Measurements from ENCODE around the gene RBMS3. TPM values are rescaled to one million over a fixed set of nuclear protein-coding genes. Genes with fewer than 3 reads are reported as not detected.

RBMS3 gene
- total and polyA plus RNA-seq, 4 donors: 4.8 to 117 (median 29.4) TPM

DNA sequence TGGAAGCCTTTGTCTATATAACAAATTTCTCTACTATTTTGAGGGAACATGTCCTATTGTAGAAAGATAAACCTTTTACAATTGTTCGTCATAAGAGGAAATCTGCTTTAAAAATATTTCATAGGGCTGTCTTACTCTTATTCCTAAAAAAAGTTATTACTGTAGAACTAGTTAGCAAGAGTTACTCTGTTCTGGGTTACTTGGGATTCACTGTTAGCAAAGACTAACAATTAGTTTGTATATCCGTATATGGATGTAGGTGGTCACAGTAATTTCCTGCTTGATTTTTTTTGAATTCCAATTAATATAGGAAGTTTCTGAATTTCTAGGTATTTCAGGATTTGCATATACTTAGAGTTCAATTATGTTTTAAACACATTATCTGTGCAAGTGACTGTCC is 413.5 kb downstream of the RBMS3 start:
- TF ChIP-seq, protein P1, sequence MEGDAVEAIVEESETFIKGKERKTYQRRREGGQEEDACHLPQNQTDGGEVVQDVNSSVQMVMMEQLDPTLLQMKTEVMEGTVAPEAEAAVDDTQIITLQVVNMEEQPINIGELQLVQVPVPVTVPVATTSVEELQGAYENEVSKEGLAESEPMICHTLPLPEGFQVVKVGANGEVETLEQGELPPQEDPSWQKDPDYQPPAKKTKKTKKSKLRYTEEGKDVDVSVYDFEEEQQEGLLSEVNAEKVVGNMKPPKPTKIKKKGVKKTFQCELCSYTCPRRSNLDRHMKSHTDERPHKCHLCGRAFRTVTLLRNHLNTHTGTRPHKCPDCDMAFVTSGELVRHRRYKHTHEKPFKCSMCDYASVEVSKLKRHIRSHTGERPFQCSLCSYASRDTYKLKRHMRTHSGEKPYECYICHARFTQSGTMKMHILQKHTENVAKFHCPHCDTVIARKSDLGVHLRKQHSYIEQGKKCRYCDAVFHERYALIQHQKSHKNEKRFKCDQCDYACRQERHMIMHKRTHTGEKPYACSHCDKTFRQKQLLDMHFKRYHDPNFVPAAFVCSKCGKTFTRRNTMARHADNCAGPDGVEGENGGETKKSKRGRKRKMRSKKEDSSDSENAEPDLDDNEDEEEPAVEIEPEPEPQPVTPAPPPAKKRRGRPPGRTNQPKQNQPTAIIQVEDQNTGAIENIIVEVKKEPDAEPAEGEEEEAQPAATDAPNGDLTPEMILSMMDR (IDR thresholded peaks at IDR 0.05; ENCODE audit: control extremely low read depth, extremely low read depth): no peak
- Histone ChIP-seq H3K27me3 (ENCODE audit: control insufficient read depth in 3 of 3, insufficient read depth in 3 of 3, low read length in 2 of 3) (no peaks in the 10 kb centered on the region), H3K9me3 (ENCODE audit: control insufficient read depth in 4 of 4, insufficient read depth in 3 of 4, low read length in 3 of 4) (no peaks in the 10 kb centered on the region), H3K36me3 (ENCODE audit: control insufficient read depth in 4 of 4, insufficient read depth in 4 of 4, low read length in 4 of 4) (peaks cover 0 to 3% (median 0%) of the 10 kb centered on the region in 4 donors), H3K4me3 (no peak overlapping the region), H3K9ac (ENCODE audit: insufficient read depth in 1 of 2, low read length in 2 of 2) (no peak overlapping the region), H3K4me1 (ENCODE audit: control insufficient read depth in 5 of 5, insufficient read depth in 5 of 5, low read length in 5 of 5) (peaks cover 1 to 37% (median 16%) of the 10 kb centered on the region in 5 donors), H3K27ac (ENCODE audit: low read depth in 1 of 2, low read length in 1 of 2) (no peak overlapping the region)
- DNase-seq (no peak), ATAC-seq (ENCODE audit: insufficient read depth, low FRiP score) (no peak)
- WGBS, 2 donors: 61 to 80% methylated on average over 2 of the region's 2 CpGs

DNA sequence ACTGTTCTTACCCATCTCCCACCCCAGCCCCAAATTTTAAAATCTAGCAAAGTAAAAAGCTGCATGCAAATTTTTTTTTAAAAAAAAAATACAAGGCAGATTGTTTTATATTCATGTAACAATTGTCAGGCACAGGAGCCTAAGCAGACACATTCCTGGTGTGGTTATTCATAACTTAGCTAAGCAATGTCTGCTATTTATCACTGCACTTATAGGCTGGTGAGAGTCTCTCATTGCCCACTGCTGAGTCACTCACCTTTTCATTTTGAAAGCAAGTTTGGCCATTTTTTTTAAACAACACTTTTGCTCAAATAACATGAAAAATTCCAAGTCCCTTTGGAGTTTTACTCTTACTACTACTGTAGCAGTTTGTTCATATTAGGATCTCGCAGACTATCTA is 413.9 kb downstream of the RBMS3 start:
- ATAC-seq (ENCODE audit: insufficient read depth, low FRiP score): peak; percentile 80
- Histone ChIP-seq H3K27ac (ENCODE audit: low read depth in 1 of 2, low read length in 1 of 2) (peak overlapping the region in 1 of 2 donors; percentile 53), H3K9me3 (ENCODE audit: control insufficient read depth in 4 of 4, insufficient read depth in 3 of 4, low read length in 3 of 4) (no peaks in the 10 kb centered on the region), H3K36me3 (ENCODE audit: control insufficient read depth in 4 of 4, insufficient read depth in 4 of 4, low read length in 4 of 4) (peaks cover 0 to 3% (median 0%) of the 10 kb centered on the region in 4 donors), H3K9ac (ENCODE audit: insufficient read depth in 1 of 2, low read length in 2 of 2) (no peak overlapping the region), H3K27me3 (ENCODE audit: control insufficient read depth in 3 of 3, insufficient read depth in 3 of 3, low read length in 2 of 3) (no peaks in the 10 kb centered on the region), H3K4me1 (ENCODE audit: control insufficient read depth in 5 of 5, insufficient read depth in 5 of 5, low read length in 5 of 5) (peaks cover 1 to 37% (median 16%) of the 10 kb centered on the region in 5 donors), H3K4me3 (no peak overlapping the region)
- 68 to 86% methylated on average over 1 of the region's 1 CpG for WGBS, 2 donors
- TF ChIP-seq, protein P1 (IDR thresholded peaks at IDR 0.05; ENCODE audit: control extremely low read depth, extremely low read depth): no peak
- peak in 2 of 3 donors; percentile 42 to 57 for DNase-seq

DNA sequence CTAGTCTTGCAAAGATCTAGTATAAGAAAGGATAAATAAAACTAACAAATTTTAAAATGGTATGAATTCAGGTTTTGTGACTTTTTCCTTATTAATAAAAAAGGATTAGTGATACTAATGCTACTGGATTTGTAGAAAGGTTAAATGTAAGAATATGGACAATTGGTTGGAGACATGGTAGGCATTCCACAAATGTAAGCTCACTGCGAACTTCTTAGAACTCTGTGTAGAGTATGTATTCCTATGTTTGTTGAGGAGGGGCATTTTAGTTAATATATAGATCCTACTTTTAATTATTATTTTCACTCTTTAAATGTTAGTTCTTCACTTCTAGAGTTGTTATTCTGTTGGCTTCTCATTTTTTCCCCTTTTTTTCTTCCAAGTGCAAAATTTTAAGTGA is 414.3 kb downstream of the RBMS3 start:
- peaks cover 0 to 2% (median 0%) of the 10 kb centered on the region in 4 donors for H3K9me3 ChIP-seq (ENCODE audit: control insufficient read depth in 4 of 4, insufficient read depth in 3 of 4, low read length in 3 of 4)
- no peak overlapping the region for H3K4me3 ChIP-seq
- no peaks in the 10 kb centered on the region for H3K27me3 ChIP-seq (ENCODE audit: control insufficient read depth in 3 of 3, insufficient read depth in 3 of 3, low read length in 2 of 3)
- H3K9ac ChIP-seq (ENCODE audit: insufficient read depth in 1 of 2, low read length in 2 of 2): peak overlapping the region in 1 of 2 donors; percentile 75
- peaks cover 1 to 37% (median 16%) of the 10 kb centered on the region in 5 donors for H3K4me1 ChIP-seq (ENCODE audit: control insufficient read depth in 5 of 5, insufficient read depth in 5 of 5, low read length in 5 of 5)
- peaks cover 0 to 3% (median 0%) of the 10 kb centered on the region in 4 donors for H3K36me3 ChIP-seq (ENCODE audit: control insufficient read depth in 4 of 4, insufficient read depth in 4 of 4, low read length in 4 of 4)
- H3K27ac ChIP-seq (ENCODE audit: low read depth in 1 of 2, low read length in 1 of 2): peak overlapping the region in 1 of 2 donors; percentile 53
- ATAC-seq (ENCODE audit: insufficient read depth, low FRiP score) (no peak), DNase-seq (no peak)
- TF ChIP-seq, protein P1 (IDR thresholded peaks at IDR 0.05; ENCODE audit: control extremely low read depth, extremely low read depth): no peak
- 75 to 90% methylated on average over 1 of the region's 1 CpG for WGBS, 2 donors

Data from lung (tissue), 12 donors.